ENCODE measurements around the gene F2RL3.

- TF ChIP-seq, protein P1, sequence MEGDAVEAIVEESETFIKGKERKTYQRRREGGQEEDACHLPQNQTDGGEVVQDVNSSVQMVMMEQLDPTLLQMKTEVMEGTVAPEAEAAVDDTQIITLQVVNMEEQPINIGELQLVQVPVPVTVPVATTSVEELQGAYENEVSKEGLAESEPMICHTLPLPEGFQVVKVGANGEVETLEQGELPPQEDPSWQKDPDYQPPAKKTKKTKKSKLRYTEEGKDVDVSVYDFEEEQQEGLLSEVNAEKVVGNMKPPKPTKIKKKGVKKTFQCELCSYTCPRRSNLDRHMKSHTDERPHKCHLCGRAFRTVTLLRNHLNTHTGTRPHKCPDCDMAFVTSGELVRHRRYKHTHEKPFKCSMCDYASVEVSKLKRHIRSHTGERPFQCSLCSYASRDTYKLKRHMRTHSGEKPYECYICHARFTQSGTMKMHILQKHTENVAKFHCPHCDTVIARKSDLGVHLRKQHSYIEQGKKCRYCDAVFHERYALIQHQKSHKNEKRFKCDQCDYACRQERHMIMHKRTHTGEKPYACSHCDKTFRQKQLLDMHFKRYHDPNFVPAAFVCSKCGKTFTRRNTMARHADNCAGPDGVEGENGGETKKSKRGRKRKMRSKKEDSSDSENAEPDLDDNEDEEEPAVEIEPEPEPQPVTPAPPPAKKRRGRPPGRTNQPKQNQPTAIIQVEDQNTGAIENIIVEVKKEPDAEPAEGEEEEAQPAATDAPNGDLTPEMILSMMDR (IDR thresholded peaks at IDR 0.05), result no peak
- no peak for TF ChIP-seq ZFX (IDR thresholded peaks at IDR 0.05; ENCODE audit: borderline replicate concordance)
These were observed 20.0 kb downstream of the F2RL3 start for GRCh38 chr19:16908759-16909158.

All from 22Rv1 (cell line).